GM21786 (cell line): ENCODE measurements around the gene NEK10.
A peak's percentile ranks its signal among the peaks of the same experiment; 100 is the strongest.
"Not testable (repeated sequence)": the region's sequence is repeated elsewhere in the genome, so short reads cannot be mapped to it uniquely, and the experiment has no call there.

ENCODE experiments used
- ATAC-seq: cut with Tn5 transposase; IDR thresholded peaks from one replicate; pipeline ENCODE4 v1.9.1; 2021; ENCODE audit not compliant: unreplicated experiment

Gene NEK10, protein sequence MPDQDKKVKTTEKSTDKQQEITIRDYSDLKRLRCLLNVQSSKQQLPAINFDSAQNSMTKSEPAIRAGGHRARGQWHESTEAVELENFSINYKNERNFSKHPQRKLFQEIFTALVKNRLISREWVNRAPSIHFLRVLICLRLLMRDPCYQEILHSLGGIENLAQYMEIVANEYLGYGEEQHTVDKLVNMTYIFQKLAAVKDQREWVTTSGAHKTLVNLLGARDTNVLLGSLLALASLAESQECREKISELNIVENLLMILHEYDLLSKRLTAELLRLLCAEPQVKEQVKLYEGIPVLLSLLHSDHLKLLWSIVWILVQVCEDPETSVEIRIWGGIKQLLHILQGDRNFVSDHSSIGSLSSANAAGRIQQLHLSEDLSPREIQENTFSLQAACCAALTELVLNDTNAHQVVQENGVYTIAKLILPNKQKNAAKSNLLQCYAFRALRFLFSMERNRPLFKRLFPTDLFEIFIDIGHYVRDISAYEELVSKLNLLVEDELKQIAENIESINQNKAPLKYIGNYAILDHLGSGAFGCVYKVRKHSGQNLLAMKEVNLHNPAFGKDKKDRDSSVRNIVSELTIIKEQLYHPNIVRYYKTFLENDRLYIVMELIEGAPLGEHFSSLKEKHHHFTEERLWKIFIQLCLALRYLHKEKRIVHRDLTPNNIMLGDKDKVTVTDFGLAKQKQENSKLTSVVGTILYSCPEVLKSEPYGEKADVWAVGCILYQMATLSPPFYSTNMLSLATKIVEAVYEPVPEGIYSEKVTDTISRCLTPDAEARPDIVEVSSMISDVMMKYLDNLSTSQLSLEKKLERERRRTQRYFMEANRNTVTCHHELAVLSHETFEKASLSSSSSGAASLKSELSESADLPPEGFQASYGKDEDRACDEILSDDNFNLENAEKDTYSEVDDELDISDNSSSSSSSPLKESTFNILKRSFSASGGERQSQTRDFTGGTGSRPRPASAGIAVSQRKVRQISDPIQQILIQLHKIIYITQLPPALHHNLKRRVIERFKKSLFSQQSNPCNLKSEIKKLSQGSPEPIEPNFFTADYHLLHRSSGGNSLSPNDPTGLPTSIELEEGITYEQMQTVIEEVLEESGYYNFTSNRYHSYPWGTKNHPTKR

DNA sequence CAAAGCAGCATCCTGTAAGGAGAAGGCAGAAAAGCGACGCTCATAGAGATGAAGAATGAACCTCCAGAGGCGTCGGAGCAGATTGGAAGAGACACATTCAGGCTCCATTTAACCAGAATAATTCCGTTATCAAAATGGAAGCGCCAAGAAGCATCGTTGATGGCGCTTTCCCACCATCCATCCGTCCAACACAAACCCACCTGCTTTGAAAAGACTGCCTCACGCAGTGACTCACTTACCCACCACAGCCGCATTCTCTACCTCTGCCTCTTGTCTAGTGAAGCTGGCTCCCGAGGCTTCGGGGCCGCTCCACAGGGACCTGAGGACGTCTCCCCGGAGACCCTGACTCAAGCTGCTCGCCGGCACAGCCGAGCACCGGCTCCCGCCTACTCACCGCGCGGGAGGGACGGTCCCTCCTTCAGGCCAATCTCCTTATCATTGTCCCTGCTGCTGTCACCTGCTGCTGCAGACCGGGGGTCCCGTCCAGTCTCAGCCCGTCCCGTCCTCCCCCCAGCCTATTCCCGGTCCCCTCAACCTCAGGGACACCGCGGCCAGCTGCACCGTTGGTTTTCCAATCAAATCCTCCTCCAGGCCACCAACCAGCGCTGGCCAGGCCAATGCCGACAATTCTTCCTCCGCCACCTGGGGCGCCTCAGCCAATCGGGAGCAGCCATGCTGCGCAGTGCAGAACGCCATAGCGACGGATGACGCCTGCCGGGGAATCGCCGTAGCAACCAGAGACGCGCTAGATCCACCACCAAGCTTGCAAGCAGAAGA, at the start of gene NEK10:
Gene NEK10 (minus strand): TSS at position 553 of the 777 bp plus-strand sequence. CDS start 16,501 bp downstream, outside the sequence.
- peak; percentile 100 for ATAC-seq

DNA sequence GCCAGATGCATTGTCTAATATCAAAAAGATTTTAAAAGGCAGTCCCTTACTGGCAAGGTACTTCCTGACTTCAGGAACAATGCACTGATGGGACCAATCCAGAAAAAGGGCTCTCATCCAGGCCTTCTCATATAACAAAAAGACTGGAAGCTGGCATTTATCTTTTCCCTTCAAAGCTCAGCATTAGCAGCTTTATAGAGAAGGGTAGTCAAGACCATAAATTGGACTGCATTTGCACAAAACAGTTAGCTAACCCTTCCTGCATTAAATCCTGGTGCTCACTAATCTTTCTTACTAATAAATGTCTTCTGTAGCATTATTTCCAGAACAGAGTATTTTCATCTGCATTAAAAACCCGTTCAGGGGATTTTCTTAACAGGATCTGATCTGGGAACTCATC, 46.0 kb upstream of the NEK10 start:
- ATAC-seq = no peak

- peak; percentile 91 for ATAC-seq
Measured at GRCh38 chr3:27392950-27393679, 23.9 kb upstream of the NEK10 start.

DNA sequence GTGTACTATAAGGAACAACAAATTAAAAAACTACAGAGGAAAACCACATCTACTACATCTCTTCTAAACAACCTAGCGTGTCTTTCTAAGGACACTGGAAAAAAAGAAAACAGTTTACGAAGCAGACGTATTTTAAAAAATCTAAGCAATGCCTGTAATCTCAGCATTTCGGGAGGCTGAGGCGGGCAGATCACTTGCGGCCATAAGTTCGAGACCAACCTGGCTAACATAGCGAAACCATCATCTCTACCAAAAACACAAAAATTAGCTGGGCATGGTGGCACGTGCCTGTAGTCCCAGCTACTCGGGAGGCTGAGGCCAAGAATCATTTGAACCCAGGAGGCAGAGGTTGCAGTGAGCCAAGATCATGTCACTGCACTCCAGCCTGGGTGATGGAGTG, 23.2 kb upstream of the NEK10 start:
- ATAC-seq = not testable (repeated sequence)

DNA sequence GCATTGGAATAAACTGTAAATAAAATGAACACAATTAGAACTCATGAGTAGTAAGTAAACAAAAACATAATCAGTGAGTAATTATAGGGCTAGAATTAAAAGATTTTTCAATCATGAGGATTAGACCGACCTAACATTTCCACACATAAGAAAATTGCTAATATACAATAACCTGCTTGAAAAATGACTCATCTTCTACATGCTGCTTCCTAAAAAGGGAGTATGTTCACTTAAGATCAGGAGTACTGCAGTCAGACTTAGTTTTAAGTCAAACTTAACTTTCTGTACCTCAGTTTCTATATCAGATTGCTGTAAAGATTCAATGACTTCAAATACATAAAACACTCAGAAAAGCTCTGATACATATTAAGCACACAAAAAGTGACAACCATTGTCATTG, 22.6 kb upstream of the NEK10 start:
- ATAC-seq = no peak

GRCh38 chr3:27387625-27388024, 18.4 kb upstream of the NEK10 start:
- no peak for ATAC-seq

DNA sequence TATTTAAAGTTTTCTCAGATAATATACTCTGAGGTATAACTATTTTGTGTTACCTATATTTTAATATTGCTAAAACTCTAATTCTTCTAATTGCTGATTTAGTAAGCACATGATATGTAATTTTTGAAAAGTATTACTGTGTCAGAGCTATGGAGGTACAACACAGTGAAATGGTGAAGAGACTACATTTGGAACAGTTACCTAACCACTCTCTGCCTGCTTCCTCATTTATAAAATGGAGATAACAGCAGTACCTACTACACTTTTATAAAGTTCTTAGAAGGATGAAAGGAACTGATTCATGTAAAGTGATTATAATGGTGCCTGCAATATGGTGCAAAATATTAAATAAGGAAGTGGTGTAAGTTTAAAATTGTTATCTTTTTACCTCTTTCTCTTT, 16.3 kb upstream of the NEK10 start:
- ATAC-seq = no peak

- ATAC-seq = no peak
Measured at GRCh38 chr3:27384191-27384590, 15.0 kb upstream of the NEK10 start.

DNA sequence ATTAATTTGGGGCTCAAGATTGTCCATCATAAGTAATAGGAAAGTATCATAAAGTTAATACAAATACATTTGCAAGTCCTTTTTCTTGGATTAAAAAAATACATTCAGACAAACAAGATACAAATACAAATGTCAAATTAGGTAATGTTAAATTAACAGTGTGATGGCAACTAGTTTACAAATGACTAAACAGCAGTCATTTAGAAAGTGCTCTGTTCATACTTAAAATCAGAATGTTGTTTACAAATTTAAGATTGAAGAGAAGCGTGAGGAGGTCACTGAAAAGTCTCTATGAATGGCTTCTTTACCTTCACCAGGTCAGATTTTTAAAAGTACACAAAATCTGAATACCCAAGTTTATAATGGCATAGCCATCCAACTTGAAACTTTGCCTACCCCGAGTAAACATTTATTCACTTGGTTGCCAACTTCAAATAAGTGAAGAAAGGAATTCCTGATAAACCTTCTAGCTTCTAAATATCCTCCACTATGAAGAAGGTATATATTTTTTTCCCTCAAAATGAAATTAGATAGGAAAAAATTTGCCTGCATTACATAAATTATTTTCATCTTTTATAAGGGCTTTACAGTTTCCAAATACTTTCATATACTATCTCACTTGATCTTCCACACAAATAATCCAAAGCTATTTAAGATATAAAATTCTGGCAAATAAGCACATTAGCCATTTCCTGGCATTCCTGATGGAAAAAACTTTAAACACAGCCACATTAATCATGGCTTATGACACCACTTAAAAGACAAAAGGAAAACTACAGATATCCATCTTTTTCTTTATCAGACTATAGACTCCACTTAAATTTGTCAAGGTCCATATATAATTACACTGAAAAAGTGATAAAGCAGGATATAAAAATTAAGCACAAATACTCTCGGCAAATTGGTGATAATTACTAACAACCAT, 11.5 kb upstream of the NEK10 start:
- ATAC-seq = no peak

GRCh38 chr3:27378331-27378730, 9.1 kb upstream of the NEK10 start:
- no peak for ATAC-seq

DNA sequence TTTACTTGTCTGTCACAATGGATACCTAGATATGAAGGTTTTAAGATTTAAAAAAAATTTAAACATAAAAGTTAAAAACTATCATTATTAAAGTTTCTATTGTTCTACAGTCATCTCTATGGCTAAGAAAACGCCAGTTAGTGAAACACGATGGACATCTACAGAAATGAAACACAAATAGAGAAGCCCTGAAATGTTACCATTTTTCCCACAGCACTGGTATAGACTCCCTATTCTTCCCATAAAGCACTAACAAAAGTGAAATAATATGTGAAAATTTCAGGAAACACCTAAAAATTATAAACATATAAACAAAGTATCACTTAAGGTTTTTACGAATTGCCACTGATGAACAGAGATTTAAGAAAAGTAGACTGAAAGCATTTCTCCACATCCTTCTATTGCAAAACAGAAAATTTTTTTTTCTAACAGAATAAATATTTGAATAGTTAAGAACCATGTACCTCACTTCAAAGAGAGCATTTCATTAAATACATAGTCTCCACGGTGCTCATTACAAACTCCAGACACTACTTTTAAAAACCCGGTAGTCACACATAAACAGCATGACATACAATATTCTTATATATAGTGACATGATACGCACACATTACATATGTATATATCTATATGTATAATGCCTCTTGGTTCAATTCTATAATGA, 7.1 kb upstream of the NEK10 start:
- no peak for ATAC-seq

DNA sequence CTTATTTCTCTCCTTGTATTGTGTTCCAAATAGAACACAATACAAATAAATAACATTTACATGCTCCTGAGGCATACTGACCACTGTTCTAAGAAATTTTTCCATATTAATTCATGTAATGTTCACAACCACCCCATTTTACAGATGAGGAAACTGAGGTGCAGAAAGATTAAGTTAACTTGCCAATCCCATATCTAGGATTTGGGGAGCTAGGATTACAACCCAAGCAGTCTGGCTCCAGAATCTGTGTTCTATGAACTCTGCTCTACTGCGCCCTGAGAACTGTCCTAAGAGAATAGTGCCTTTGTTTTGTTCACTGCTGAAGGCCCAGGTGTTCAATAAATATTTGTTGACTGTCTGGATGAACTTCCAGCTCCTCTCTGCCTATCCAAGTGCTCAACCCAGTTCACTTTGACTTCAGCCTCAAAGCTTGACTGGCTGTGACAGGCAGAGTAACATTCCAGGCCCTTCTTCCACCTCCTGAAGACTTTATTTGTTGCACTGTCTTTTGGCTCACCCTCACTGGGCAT, 3.1 kb downstream of the NEK10 start:
- ATAC-seq = no peak

GRCh38 chr3:27360113-27361078, 8.8 kb downstream of the NEK10 start:
- ATAC-seq = peak; percentile 56

DNA sequence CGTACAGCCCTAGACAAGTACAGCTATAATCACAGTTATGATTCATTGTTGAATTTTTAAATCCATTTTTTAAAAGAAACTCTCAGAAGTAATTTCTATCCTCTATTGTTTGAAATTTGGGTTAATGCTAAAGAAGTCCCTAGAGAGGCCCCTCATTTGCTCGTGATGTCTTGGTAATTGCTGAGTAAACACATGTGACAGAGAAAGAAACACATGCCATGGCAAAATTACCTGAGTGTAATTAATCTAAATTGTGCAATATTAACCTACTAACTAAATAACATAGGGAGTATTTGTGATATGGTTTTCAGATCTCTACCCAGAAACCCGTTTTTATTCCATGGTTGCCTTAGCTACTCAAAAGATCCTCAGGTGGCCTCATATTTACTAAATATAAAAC, 10.8 kb downstream of the NEK10 start:
- no peak for ATAC-seq

DNA sequence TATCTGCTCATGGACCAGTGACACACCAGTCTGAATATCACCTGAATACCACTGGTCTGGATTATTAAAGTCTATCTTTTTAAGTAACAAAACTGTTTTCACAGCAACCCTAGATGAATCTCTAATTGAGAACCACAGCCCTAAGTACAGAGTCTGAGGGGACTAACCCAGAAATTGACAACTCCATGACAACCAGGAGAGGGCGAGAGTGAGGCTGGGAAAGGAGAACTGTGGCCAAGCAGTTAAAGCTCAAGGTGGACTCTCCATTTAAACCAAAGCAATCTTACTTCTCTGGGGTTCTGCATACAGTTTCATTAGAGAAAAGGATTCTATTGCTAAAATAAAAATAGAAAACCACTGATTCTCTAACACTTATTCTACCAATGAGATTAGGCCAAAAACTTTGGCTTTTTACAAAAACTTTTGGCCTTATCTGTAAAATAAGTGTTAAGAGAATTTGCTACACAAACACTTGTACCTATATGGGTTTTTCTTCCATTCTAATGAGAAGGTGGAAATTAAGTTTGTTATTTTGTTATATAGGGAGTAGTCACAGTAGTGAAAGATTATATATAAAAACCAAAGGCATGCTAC, 11.4 kb downstream of the NEK10 start:
- ATAC-seq = peak; percentile 81

DNA sequence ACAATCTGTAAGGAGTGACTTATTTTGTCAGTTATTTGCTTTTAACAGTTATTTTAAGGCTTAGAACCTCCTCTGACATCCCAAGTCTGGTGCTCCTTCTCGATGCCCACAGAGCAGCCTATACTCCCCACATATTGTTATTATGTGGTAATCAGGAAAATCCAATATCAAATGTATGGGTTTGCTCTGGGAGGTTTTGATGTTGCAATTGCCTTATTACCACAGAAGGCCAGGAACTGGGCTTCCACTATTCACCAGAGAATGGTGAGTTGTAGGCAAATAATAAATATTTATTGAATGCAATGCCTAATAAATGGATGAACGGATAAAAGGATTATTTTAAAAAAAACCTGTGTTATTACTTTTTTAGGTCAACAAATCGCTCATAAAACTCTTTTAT, 12.2 kb downstream of the NEK10 start:
- ATAC-seq = no peak
